Right renal pelvis (tissue), 4 donors: Measurements from ENCODE around the gene PFDN1. TPM values are rescaled to one million over a fixed set of nuclear protein-coding genes. Genes with fewer than 3 reads are reported as not detected.

Experiments
- polyA plus RNA-seq, 4 donors: library from polyadenylated mRNA; unstranded; fragments of 120-200 nt; gene quantifications; one replicate each; pipeline ENCODE4 v1.2.1, GENCODE V29; 2013; ENCODE audit not compliant: insufficient read length in 4 of 4

The PFDN1 gene
- polyA plus RNA-seq, 4 donors, result 89.3 to 109 (median 104) TPM

Other genes with a start within 250 kb of the PFDN1 start
- 10 to 100 TPM; 14.3 to 15.3 (median 14.3) TPM for gene PURA, start 189.0 kb downstream of the PFDN1 start, polyA plus RNA-seq
- 1 to 10 TPM; 6.8 to 9.6 (median 7.5) TPM for gene IGIP, start 177.2 kb downstream of the PFDN1 start, polyA plus RNA-seq
- gene CYSTM1, start 127.9 kb downstream of the PFDN1 start, polyA plus RNA-seq, result 10 to 100 TPM; 63.5 to 84.3 (median 78.1) TPM
- gene HBEGF, start 43.5 kb upstream of the PFDN1 start, polyA plus RNA-seq, result 10 to 100 TPM; 10.7 to 12.4 (median 11.0) TPM
- gene SLC4A9, start 57.1 kb upstream of the PFDN1 start, polyA plus RNA-seq, result 10 to 100 TPM; 17.6 to 36.2 (median 19.8) TPM
- gene ANKHD1, start 98.7 kb upstream of the PFDN1 start, polyA plus RNA-seq, result 100 to 1,000 TPM; 101 to 115 (median 108) TPM
- gene EIF4EBP3, start 244.6 kb upstream of the PFDN1 start, polyA plus RNA-seq, result 10 to 100 TPM; 10.4 to 12.5 (median 12.0) TPM